HCT116 (cell line): ENCODE measurements around the gene NFE2L2.

Source experiments
- CEBPB ChIP-seq: IDR thresholded peaks from 2 replicates; pipeline ENCODE4 v1.6.1; 2012; ENCODE audit warnings: low read depth
- CTCF ChIP-seq, 3 experiments: fragments of 200-600 bp in 1 of 3; sonication (generic) in 1 of 3; IDR thresholded peaks in 2 of 3; conservative IDR thresholded peaks in 1 of 3; 2 replicates each; pipeline ENCODE4 v1.5.1; 2012 to 2017; ENCODE audit warnings: low read depth in 2 of 3, low read length in 2 of 3, antibody characterized with exemption in 1 of 3, borderline replicate concordance in 1 of 3, control low read depth in 1 of 3, mild to moderate bottlenecking in 1 of 3, mixed read lengths in 1 of 3, mixed run types in 1 of 3, moderate library complexity in 1 of 3; ENCODE audit not compliant: insufficient read depth in 1 of 3
- EGR1 ChIP-seq: IDR thresholded peaks from 2 replicates; pipeline ENCODE4 v1.6.1; 2012; ENCODE audit warnings: low read depth
- EZH2 ChIP-seq: fragments of 200-600 bp; sonication (generic); IDR thresholded peaks from 2 replicates; pipeline ENCODE4 v1.6.1; 2017; ENCODE audit warnings: antibody characterized with exemption, mixed run types
- EZH2phosphoT487 ChIP-seq: fragments of 200-600 bp; IDR thresholded peaks from 2 replicates; pipeline ENCODE4 v1.6.1; 2018; ENCODE audit warnings: antibody characterized with exemption, borderline replicate concordance
- JUND ChIP-seq: IDR thresholded peaks from 2 replicates; pipeline ENCODE4 v1.6.1; 2012
- MAX ChIP-seq: IDR thresholded peaks from 2 replicates; pipeline ENCODE4 v1.6.1; 2012
- POLR2A ChIP-seq: IDR thresholded peaks from 2 replicates; pipeline ENCODE4 v1.7.0; 2011; ENCODE audit warnings: borderline replicate concordance; ENCODE audit not compliant: insufficient read depth, insufficient read length; ENCODE audit errors: extremely low read depth
- POLR2AphosphoS5 ChIP-seq: IDR thresholded peaks from 2 replicates; pipeline ENCODE4 v1.6.1; 2011; ENCODE audit warnings: mild to moderate bottlenecking, low read depth, low read length, moderate library complexity
- SP1 ChIP-seq: IDR thresholded peaks from 2 replicates; pipeline ENCODE4 v1.6.1; 2012; ENCODE audit warnings: low read depth
- SRF ChIP-seq: IDR thresholded peaks from 2 replicates; pipeline ENCODE4 v1.6.1; 2012; ENCODE audit warnings: low read depth
- YY1 ChIP-seq: IDR thresholded peaks from 2 replicates; pipeline ENCODE4 v1.6.1; 2011; ENCODE audit warnings: low read length, low read depth, moderate library complexity, mild to moderate bottlenecking; ENCODE audit not compliant: insufficient replicate concordance; ENCODE audit errors: extremely low read depth

- TF ChIP-seq EZH2phosphoT487 (no peak), CEBPB (no peak), CTCF (IDR thresholded peaks at IDR 0.05 in 2 of 3, conservative IDR thresholded peaks at IDR 0.05 in 1 of 3; ENCODE audit: borderline replicate concordance in 1 of 3, insufficient read depth in 1 of 3, low read depth in 2 of 3, low read length in 2 of 3) (no peak), EZH2 (no peak), SRF (no peak), POLR2A (no peak), MAX (no peak), JUND (no peak), SP1 (no peak), YY1 (no peak), EGR1 (no peak), POLR2AphosphoS5 (no peak)
Observed at GRCh38 chr2:177285892-177286715, 21.6 kb upstream of the NFE2L2 start.
